Activated T-cell treated with anti-CD3 and anti-CD28 coated beads, Interleukin-2, amount 50 U/mL, for 4 hours (primary cell): ENCODE measurements around the gene GALNT7. TPM values are rescaled to one million over a fixed set of nuclear protein-coding genes. Genes with fewer than 3 reads are reported as not detected.

Experiments used
- ATAC-seq, 2 donors: fragments of 200-7000 bp; cut with Tn5 transposase; one replicate each; pipeline ENCODE4 v1.10.0; 2021
- DNase-seq: peaks from one replicate; pipeline ENCODE4 v3.0.0-alpha.2; 2020
- H3K27me3 Mint-ChIP-seq: one replicate; pipeline ENCODE4 v1.8.0; 2021; ENCODE audit warnings: low read depth, mixed read lengths
- H3K36me3 Mint-ChIP-seq: one replicate; pipeline ENCODE4 v1.8.0; 2022; ENCODE audit warnings: mixed read lengths; ENCODE audit not compliant: insufficient read depth
- H3K4me1 Mint-ChIP-seq: one replicate; pipeline ENCODE4 v1.8.0; 2021; ENCODE audit warnings: low read depth, mixed read lengths
- H3K4me3 Mint-ChIP-seq: one replicate; pipeline ENCODE4 v1.8.0; 2021; ENCODE audit warnings: mild to moderate bottlenecking, moderate library complexity, mixed read lengths
- H3K9me3 Mint-ChIP-seq: one replicate; pipeline ENCODE4 v1.8.0; 2021; ENCODE audit warnings: mixed read lengths
- total RNA-seq, 3 donors: library from RNA; stranded (reverse); gene quantifications; one replicate each; pipeline ENCODE4 v1.2.1, GENCODE V29; 2021

GALNT7 gene
- total RNA-seq, 3 donors from 2014 or later: 10.0 to 10.3 (median 10.2) TPM

GRCh38 chr4:173151496-173151895, 17.1 kb upstream of the GALNT7 start:
- no peak overlapping the region for H3K4me3 Mint-ChIP-seq
- no peaks in the 10 kb centered on the region for H3K4me1 Mint-ChIP-seq
- ATAC-seq (no peak), DNase-seq (no peak)
- no peaks in the 10 kb centered on the region for H3K27me3 Mint-ChIP-seq
- H3K36me3 Mint-ChIP-seq: no peaks in the 10 kb centered on the region
- H3K9me3 Mint-ChIP-seq: no peaks in the 10 kb centered on the region

GRCh38 chr4:173152104-173152503, 16.5 kb upstream of the GALNT7 start:
- Mint-ChIP-seq H3K9me3 (no peaks in the 10 kb centered on the region), H3K27me3 (no peaks in the 10 kb centered on the region), H3K36me3 (no peaks in the 10 kb centered on the region), H3K4me3 (no peak overlapping the region), H3K4me1 (no peaks in the 10 kb centered on the region)
- ATAC-seq (no peak), DNase-seq (no peak)

- no peak for DNase-seq
- Mint-ChIP-seq H3K36me3 (no peaks in the 10 kb centered on the region), H3K9me3 (no peaks in the 10 kb centered on the region), H3K27me3 (no peaks in the 10 kb centered on the region), H3K4me3 (no peak overlapping the region), H3K4me1 (no peaks in the 10 kb centered on the region)
- ATAC-seq: no peak
Measured at GRCh38 chr4:173153445-173153844, 15.2 kb upstream of the GALNT7 start.

GRCh38 chr4:173159791-173160190, 8.8 kb upstream of the GALNT7 start:
- no peaks in the 10 kb centered on the region for H3K4me1 Mint-ChIP-seq

GRCh38 chr4:173160871-173161270, 7.7 kb upstream of the GALNT7 start:
- Mint-ChIP-seq H3K4me1 (peaks cover 1% of the 10 kb centered on the region), H3K27me3 (no peaks in the 10 kb centered on the region), H3K9me3 (no peaks in the 10 kb centered on the region), H3K36me3 (peaks cover 3% of the 10 kb centered on the region), H3K4me3 (no peak overlapping the region)
- no peak for ATAC-seq
- DNase-seq: no peak

More at GRCh38 chr4:173159791-173160190, 8.8 kb upstream of the GALNT7 start:
- H3K36me3 Mint-ChIP-seq: peaks cover 3% of the 10 kb centered on the region
- no peaks in the 10 kb centered on the region for H3K9me3 Mint-ChIP-seq
- H3K4me3 Mint-ChIP-seq: no peak overlapping the region
- ATAC-seq (no peak), DNase-seq (no peak)
- no peaks in the 10 kb centered on the region for H3K27me3 Mint-ChIP-seq

GRCh38 chr4:173161311-173161710, 7.3 kb upstream of the GALNT7 start:
- H3K4me3 Mint-ChIP-seq: no peak overlapping the region
- H3K27me3 Mint-ChIP-seq: no peaks in the 10 kb centered on the region
- ATAC-seq (no peak), DNase-seq (no peak)
- H3K36me3 Mint-ChIP-seq: peaks cover 3% of the 10 kb centered on the region
- peaks cover 3% of the 10 kb centered on the region for H3K4me1 Mint-ChIP-seq
- no peaks in the 10 kb centered on the region for H3K9me3 Mint-ChIP-seq

- no peak for DNase-seq
- Mint-ChIP-seq H3K4me1 (peaks cover 28% of the 10 kb centered on the region), H3K36me3 (no peaks in the 10 kb centered on the region)
Measured at GRCh38 chr4:173165706-173166105, 2.9 kb upstream of the GALNT7 start.

GRCh38 chr4:173166491-173166890, 2.1 kb upstream of the GALNT7 start:
- H3K36me3 Mint-ChIP-seq: no peaks in the 10 kb centered on the region
- DNase-seq (no peak), ATAC-seq (no peak)
- H3K4me3 Mint-ChIP-seq: no peak overlapping the region
- H3K27me3 Mint-ChIP-seq: no peaks in the 10 kb centered on the region
- no peaks in the 10 kb centered on the region for H3K9me3 Mint-ChIP-seq
- peaks cover 36% of the 10 kb centered on the region for H3K4me1 Mint-ChIP-seq

More at GRCh38 chr4:173165706-173166105, 2.9 kb upstream of the GALNT7 start:
- ATAC-seq: no peak
- no peak overlapping the region for H3K4me3 Mint-ChIP-seq
- H3K27me3 Mint-ChIP-seq: no peaks in the 10 kb centered on the region
- no peaks in the 10 kb centered on the region for H3K9me3 Mint-ChIP-seq

GRCh38 chr4:173167758-173168395, 734 bp upstream of the GALNT7 start:
- H3K36me3 Mint-ChIP-seq: no peaks in the 10 kb centered on the region
- no peaks in the 10 kb centered on the region for H3K27me3 Mint-ChIP-seq
- H3K4me1 Mint-ChIP-seq: peaks cover 45% of the 10 kb centered on the region
- ATAC-seq: no peak
- peak overlapping the region; percentile 98 for H3K4me3 Mint-ChIP-seq
- DNase-seq: peak; percentile 18
- H3K9me3 Mint-ChIP-seq: no peaks in the 10 kb centered on the region

- no peak for ATAC-seq
- no peaks in the 10 kb centered on the region for H3K27me3 Mint-ChIP-seq
- H3K4me1 Mint-ChIP-seq: peaks cover 52% of the 10 kb centered on the region
- no peak overlapping the region for H3K4me3 Mint-ChIP-seq
- no peak for DNase-seq
- H3K36me3 Mint-ChIP-seq: no peaks in the 10 kb centered on the region
- no peaks in the 10 kb centered on the region for H3K9me3 Mint-ChIP-seq
Measured at GRCh38 chr4:173169178-173169427, 492 bp downstream of the GALNT7 start.

- DNase-seq (peak; percentile 45), ATAC-seq (peak; percentile 64)
- Mint-ChIP-seq H3K4me1 (peaks cover 56% of the 10 kb centered on the region), H3K4me3 (peak overlapping the region; percentile 87), H3K27me3 (no peaks in the 10 kb centered on the region), H3K36me3 (no peaks in the 10 kb centered on the region), H3K9me3 (no peaks in the 10 kb centered on the region)
Measured at GRCh38 chr4:173169428-173170181, 994 bp downstream of the GALNT7 start.

GRCh38 chr4:173170182-173170778, 1.7 kb downstream of the GALNT7 start:
- no peaks in the 10 kb centered on the region for H3K9me3 Mint-ChIP-seq
- H3K4me3 Mint-ChIP-seq: peak overlapping the region; percentile 87
- no peaks in the 10 kb centered on the region for H3K36me3 Mint-ChIP-seq
- ATAC-seq (no peak), DNase-seq (no peak)
- H3K4me1 Mint-ChIP-seq: peaks cover 60% of the 10 kb centered on the region
- no peaks in the 10 kb centered on the region for H3K27me3 Mint-ChIP-seq

- Mint-ChIP-seq H3K27me3 (no peaks in the 10 kb centered on the region), H3K9me3 (no peaks in the 10 kb centered on the region), H3K4me3 (peak overlapping the region; percentile 87), H3K36me3 (no peaks in the 10 kb centered on the region), H3K4me1 (peaks cover 62% of the 10 kb centered on the region)
- DNase-seq: no peak
- ATAC-seq: no peak
Measured at GRCh38 chr4:173171098-173171497, 2.5 kb downstream of the GALNT7 start.

GRCh38 chr4:173171987-173172386, 3.4 kb downstream of the GALNT7 start:
- DNase-seq (no peak), ATAC-seq (no peak)
- no peaks in the 10 kb centered on the region for H3K36me3 Mint-ChIP-seq
- H3K27me3 Mint-ChIP-seq: no peaks in the 10 kb centered on the region
- H3K4me1 Mint-ChIP-seq: peaks cover 64% of the 10 kb centered on the region
- no peak overlapping the region for H3K4me3 Mint-ChIP-seq
- no peaks in the 10 kb centered on the region for H3K9me3 Mint-ChIP-seq

- no peak overlapping the region for H3K4me3 Mint-ChIP-seq
- no peaks in the 10 kb centered on the region for H3K9me3 Mint-ChIP-seq
- ATAC-seq: no peak
- H3K36me3 Mint-ChIP-seq: no peaks in the 10 kb centered on the region
- H3K27me3 Mint-ChIP-seq: no peaks in the 10 kb centered on the region
- no peak for DNase-seq
- peaks cover 56% of the 10 kb centered on the region for H3K4me1 Mint-ChIP-seq
Measured at GRCh38 chr4:173174184-173174583, 5.6 kb downstream of the GALNT7 start.
